ENCODE measurements around the gene SYTL5. TPM values are rescaled to one million over a fixed set of nuclear protein-coding genes. Genes with fewer than 3 reads are reported as not detected.

SYTL5 gene
- total and polyA plus RNA-seq, 3 donors from 2014 or later, result 1.0 to 1.7 (median 1.1) TPM

DNA sequence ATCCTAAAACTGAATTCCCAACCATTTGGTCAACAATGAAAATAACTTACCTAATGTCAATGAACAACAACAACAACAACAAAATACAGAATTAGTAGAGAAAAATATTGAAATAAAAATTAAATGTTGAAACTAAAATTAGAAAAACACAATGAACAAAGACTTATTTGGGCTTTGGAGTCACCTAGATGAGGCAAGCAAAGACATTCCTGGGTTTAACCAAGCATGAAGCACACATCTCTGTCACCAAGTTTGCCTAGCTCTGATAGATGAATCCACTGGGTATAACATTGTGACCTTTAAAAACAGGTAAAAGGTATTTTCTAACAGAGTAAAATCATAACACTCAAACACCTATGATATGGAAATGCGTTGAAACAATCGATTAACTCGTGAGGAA is 13.2 kb upstream of the SYTL5 start:
- no peak for TF ChIP-seq POLR2A (IDR thresholded peaks at IDR 0.05)
- TF ChIP-seq, protein P1, sequence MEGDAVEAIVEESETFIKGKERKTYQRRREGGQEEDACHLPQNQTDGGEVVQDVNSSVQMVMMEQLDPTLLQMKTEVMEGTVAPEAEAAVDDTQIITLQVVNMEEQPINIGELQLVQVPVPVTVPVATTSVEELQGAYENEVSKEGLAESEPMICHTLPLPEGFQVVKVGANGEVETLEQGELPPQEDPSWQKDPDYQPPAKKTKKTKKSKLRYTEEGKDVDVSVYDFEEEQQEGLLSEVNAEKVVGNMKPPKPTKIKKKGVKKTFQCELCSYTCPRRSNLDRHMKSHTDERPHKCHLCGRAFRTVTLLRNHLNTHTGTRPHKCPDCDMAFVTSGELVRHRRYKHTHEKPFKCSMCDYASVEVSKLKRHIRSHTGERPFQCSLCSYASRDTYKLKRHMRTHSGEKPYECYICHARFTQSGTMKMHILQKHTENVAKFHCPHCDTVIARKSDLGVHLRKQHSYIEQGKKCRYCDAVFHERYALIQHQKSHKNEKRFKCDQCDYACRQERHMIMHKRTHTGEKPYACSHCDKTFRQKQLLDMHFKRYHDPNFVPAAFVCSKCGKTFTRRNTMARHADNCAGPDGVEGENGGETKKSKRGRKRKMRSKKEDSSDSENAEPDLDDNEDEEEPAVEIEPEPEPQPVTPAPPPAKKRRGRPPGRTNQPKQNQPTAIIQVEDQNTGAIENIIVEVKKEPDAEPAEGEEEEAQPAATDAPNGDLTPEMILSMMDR (IDR thresholded peaks at IDR 0.05), result no peak
- no peaks in the 10 kb centered on the region for H3K36me3 ChIP-seq (ENCODE audit: low read depth, missing control alignments)
- H3K4me3 ChIP-seq, result no peak overlapping the region
- no peak for DNase-seq
- H3K27ac ChIP-seq, result no peak overlapping the region
- intact Hi-C loops (cut with DNase I; ENCODE audit: low total_unique reads), result no loop called here
- H3K4me1 ChIP-seq, result no peaks in the 10 kb centered on the region
- H3K27me3 ChIP-seq, result no peaks in the 10 kb centered on the region
- no peaks in the 10 kb centered on the region for H3K9me3 ChIP-seq
- 90 to 94% methylated on average over 3 of the region's 3 CpGs for WGBS, 2 donors

- Histone ChIP-seq H3K9me3 (no peaks in the 10 kb centered on the region), H3K4me1 (no peaks in the 10 kb centered on the region), H3K27ac (no peak overlapping the region), H3K4me3 (no peak overlapping the region), H3K36me3 (ENCODE audit: low read depth, missing control alignments) (no peaks in the 10 kb centered on the region), H3K27me3 (no peaks in the 10 kb centered on the region)
- TF ChIP-seq, protein P1 (IDR thresholded peaks at IDR 0.05), result no peak
- no peak for TF ChIP-seq POLR2A (IDR thresholded peaks at IDR 0.05)
- intact Hi-C loops (cut with DNase I; ENCODE audit: low total_unique reads), result no loop called here
- WGBS, 2 donors, result 73 to 100% methylated on average over 1 to 7 of the region's 7 CpGs
- peak; percentile 16 for DNase-seq
Measured at GRCh38 chrX:37993837-37994619, 12.3 kb upstream of the SYTL5 start.

DNA sequence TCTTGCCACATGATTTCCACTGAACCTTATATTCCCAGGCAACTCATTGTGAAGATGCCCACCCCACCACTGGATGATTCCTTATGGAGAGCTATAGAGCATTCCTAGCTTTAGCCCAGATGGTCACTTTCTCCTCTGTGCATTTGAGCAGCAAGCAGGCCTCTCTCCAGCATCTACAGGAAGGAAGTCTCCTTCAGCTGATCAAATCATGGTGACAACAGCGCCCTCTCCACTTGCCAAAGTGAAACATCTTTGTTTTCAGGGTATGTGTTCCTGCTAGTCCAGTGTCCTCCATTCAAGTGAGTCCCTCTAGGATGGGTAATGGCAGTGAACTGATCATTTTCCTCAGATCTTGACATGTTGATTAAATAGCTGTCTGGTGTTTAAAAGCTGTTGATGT is 10.9 kb upstream of the SYTL5 start:
- 100% methylated on average over 1 of the region's 1 CpG for WGBS, 2 donors
- Histone ChIP-seq H3K36me3 (ENCODE audit: low read depth, missing control alignments) (no peaks in the 10 kb centered on the region), H3K9me3 (no peaks in the 10 kb centered on the region), H3K4me1 (no peaks in the 10 kb centered on the region), H3K4me3 (no peak overlapping the region), H3K27me3 (no peaks in the 10 kb centered on the region), H3K27ac (no peak overlapping the region)
- TF ChIP-seq POLR2A (IDR thresholded peaks at IDR 0.05), result no peak
- TF ChIP-seq, protein P1 (IDR thresholded peaks at IDR 0.05), result no peak
- no peak for DNase-seq
- intact Hi-C loops (cut with DNase I; ENCODE audit: low total_unique reads), result no loop called here

DNA sequence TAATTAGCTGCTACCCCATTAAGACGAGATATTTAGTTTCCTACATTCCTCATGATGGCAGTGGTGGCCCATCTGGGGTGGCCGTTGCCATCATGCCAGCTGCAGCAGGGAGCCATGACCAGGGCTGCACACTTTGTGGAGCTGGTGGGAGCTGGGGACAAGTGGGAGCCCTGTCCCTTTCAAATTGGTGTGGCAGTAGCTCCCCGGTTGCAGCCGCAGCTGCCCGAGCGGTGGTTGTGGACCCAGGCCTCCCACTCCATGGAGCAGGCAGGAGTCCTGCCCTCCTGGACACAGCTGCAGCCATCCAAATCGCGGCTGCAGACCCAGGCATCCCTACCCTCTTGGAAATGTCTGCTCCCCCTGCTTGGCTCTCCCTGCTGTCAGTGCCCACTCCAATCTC is 9.3 kb upstream of the SYTL5 start:
- Histone ChIP-seq H3K4me3 (no peak overlapping the region), H3K4me1 (no peaks in the 10 kb centered on the region), H3K27me3 (no peaks in the 10 kb centered on the region), H3K9me3 (no peaks in the 10 kb centered on the region), H3K36me3 (ENCODE audit: low read depth, missing control alignments) (no peaks in the 10 kb centered on the region), H3K27ac (no peak overlapping the region)
- 61 to 100% methylated on average over 2 of the region's 8 CpGs for WGBS, 2 donors
- TF ChIP-seq, protein P1 (IDR thresholded peaks at IDR 0.05), result no peak
- no peak for TF ChIP-seq POLR2A (IDR thresholded peaks at IDR 0.05)
- no peak for DNase-seq
- intact Hi-C loops (cut with DNase I; ENCODE audit: low total_unique reads), result no loop called here

All from testis (tissue), 3 donors.